ACHN (cell line): ENCODE results near the gene AKT1S1.
A peak's percentile ranks its signal among the peaks of the same experiment; 100 is the strongest.

Experiments used
- DNase-seq: peaks from one replicate; pipeline ENCODE4 v3.0.0-alpha.2; 2015
- in situ Hi-C: cut with HindIII; loops from 2 replicates; pipeline ENCODE4 v1.10.0; 2017; ENCODE audit warnings: low sequenced_read_pairs, low pct_ligation_motif_present, low pct_unique_long_range_greater_than_20kb

Gene AKT1S1

GRCh38 chr19:49847731-49848696, 29.1 kb downstream of the AKT1S1 start:
- in situ Hi-C loops = no loop called here
- DNase-seq = peak; percentile 84

GRCh38 chr19:49846408-49846807, 30.7 kb downstream of the AKT1S1 start:
- no peak for DNase-seq
- in situ Hi-C loops = no loop called here

GRCh38 chr19:49845414-49845813, 31.7 kb downstream of the AKT1S1 start:
- in situ Hi-C loops = no loop called here
- no peak for DNase-seq

GRCh38 chr19:49844138-49845095, 32.7 kb downstream of the AKT1S1 start:
- DNase-seq = no peak
- in situ Hi-C loops = no loop called here

GRCh38 chr19:49843265-49843664, 33.9 kb downstream of the AKT1S1 start:
- no peak for DNase-seq
- in situ Hi-C loops = no loop called here

GRCh38 chr19:49840736-49841249, 36.4 kb downstream of the AKT1S1 start:
- in situ Hi-C loops = no loop called here
- no peak for DNase-seq

DNA sequence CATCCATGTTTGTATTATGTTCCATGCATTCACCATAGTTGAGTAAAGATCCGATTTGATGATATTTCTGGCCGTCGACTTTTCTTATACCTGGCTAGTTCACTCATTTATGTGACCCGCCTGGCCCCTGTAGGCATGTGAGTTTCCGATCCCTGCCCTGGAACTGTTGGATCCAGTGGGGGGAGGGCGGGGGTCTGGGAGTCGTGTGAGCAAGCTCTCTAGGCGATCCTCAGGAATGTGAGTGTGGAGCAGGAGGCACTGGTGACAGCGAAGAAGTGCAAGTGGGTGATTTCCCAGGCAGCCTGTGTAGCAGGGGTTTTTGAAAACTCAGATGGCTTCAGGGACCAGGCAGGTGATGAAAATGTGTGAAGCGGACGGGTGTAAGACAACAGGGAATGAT, 36.8 kb downstream of the AKT1S1 start:
- no peak for DNase-seq
- in situ Hi-C loops = no loop called here

GRCh38 chr19:49839713-49840112, 37.4 kb downstream of the AKT1S1 start:
- in situ Hi-C loops = no loop called here
- DNase-seq = no peak

- DNase-seq = no peak
- in situ Hi-C loops = no loop called here
Measured at GRCh38 chr19:49838885-49839588, 38.1 kb downstream of the AKT1S1 start.

- no peak for DNase-seq
- in situ Hi-C loops = no loop called here
Measured at GRCh38 chr19:49837425-49837824, 39.7 kb downstream of the AKT1S1 start.

GRCh38 chr19:49837009-49837310, 40.2 kb downstream of the AKT1S1 start:
- no peak for DNase-seq
- in situ Hi-C loops = no loop called here

- DNase-seq = no peak
- in situ Hi-C loops = no loop called here
Measured at GRCh38 chr19:49836176-49837008, 40.8 kb downstream of the AKT1S1 start.

DNA sequence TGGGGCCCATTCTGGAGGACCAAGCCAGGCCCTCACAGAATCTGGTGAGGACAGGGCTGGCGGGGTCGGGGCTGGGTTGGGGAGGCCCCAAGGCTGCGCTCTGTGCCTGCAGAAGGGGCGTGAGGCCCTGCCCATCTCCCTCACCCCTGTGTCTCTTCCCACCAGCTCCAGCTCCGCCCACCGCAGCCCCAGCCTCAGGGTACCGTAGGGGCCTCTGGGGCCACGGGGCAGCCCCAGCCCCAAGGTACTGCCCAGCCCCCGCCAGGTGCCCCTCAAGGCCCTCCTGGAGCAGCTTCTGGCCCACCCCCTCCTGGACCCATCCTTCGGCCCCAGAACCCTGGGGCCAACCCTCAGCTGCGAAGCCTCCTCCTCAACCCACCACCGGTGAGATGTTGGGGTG, 41.6 kb downstream of the AKT1S1 start:
- in situ Hi-C loops = no loop called here
- DNase-seq = no peak

DNA sequence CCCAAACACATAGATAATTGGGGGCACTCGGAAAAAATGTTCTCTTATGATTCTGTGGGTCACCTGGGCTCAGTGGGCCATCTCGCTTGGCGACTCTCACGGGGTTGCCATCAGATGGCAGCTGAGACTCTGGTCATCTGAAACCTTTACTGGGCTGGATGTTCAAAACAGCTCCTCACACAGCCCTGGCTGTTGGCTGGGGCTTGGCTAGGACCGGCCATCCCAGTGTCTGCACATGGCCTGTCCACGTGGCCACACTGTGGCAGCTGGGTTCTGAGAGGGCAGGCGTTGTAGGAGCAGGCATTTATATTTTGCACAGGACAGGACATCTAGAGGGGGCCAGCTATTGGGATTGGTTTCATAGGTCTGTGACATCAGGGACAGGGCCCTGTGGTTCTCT, 43.6 kb downstream of the AKT1S1 start:
- in situ Hi-C loops = no loop called here
- DNase-seq = no peak

DNA sequence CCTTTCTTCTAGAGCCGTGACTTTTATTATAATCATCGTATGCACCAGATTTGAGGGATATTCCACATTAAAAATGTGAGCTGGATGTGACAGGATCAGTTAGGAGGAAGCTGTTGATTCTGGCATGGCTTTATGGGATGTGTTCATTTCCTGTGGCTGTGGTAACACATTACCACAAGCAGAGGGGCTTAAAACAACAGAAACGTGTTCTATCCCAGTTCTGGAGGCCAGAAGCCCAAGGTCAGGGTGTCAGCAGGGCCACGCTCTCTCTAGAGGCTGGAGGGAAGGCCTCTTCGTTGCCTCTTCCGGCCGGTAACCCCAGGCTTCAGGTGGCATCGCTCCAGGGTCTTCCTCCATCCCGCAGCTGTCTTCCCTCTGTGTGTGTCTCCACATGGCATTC, 44.6 kb downstream of the AKT1S1 start:
- DNase-seq = no peak
- in situ Hi-C loops = no loop called here

GRCh38 chr19:49831592-49831991, 45.6 kb downstream of the AKT1S1 start:
- no peak for DNase-seq
- in situ Hi-C loops = no loop called here

- no peak for DNase-seq
- in situ Hi-C loops = no loop called here
Measured at GRCh38 chr19:49830766-49831165, 46.4 kb downstream of the AKT1S1 start.

GRCh38 chr19:49829721-49830120, 47.4 kb downstream of the AKT1S1 start:
- DNase-seq = no peak
- in situ Hi-C loops = no loop called here
